Measurements from ENCODE around the gene ARFIP1.

ARFIP1 gene

GRCh38 chr4:152898606-152899005 is 118.9 kb downstream of the ARFIP1 start:
- no peak for DNase-seq (ENCODE audit: low read depth)

- no peak for DNase-seq (ENCODE audit: low read depth)
These were observed 120.6 kb downstream of the ARFIP1 start for GRCh38 chr4:152900395-152900794.

- DNase-seq (ENCODE audit: low read depth) = no peak
These were observed 121.5 kb downstream of the ARFIP1 start for GRCh38 chr4:152901205-152901604.

DNA sequence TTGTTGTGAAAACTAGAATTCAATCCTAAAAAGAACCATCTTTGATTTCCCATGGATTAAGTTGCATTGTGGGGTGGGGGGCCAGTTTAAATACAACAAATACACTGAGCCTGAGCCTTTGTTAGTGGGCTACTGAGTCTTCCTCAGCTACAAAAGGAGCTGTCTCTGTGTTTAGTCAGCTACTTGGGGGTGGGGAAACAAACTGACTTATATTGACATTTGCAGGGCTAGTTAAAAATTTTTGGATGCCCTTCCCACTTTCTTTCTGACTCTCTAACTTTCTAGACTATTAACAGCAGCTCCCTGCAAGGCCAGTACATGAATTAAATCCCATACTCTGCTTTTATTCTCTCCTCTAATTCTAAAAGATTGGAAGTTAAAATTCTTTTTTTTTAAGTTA is 123.9 kb downstream of the ARFIP1 start:
- no peak for DNase-seq (ENCODE audit: low read depth)

DNA sequence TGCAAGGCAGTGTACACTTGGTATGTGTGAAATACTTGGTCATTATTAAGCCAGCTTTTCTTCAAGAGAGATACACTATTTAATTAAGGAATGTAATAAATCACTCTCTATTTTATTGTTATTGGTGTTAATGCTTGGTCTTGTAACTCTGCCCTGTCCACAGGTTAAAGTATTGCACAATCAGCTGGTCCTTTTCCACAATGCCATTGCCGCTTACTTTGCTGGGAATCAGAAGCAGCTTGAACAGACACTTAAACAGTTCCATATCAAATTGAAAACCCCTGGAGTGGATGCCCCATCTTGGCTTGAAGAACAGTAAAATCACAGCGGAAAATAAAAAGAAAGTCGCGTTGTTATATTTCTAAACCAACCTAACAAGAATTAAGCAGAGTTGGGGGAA is 130.1 kb downstream of the ARFIP1 start:
- DNase-seq (ENCODE audit: low read depth) = no peak

GRCh38 chr4:152910521-152910920 is 130.8 kb downstream of the ARFIP1 start:
- no peak for DNase-seq (ENCODE audit: low read depth)

DNA sequence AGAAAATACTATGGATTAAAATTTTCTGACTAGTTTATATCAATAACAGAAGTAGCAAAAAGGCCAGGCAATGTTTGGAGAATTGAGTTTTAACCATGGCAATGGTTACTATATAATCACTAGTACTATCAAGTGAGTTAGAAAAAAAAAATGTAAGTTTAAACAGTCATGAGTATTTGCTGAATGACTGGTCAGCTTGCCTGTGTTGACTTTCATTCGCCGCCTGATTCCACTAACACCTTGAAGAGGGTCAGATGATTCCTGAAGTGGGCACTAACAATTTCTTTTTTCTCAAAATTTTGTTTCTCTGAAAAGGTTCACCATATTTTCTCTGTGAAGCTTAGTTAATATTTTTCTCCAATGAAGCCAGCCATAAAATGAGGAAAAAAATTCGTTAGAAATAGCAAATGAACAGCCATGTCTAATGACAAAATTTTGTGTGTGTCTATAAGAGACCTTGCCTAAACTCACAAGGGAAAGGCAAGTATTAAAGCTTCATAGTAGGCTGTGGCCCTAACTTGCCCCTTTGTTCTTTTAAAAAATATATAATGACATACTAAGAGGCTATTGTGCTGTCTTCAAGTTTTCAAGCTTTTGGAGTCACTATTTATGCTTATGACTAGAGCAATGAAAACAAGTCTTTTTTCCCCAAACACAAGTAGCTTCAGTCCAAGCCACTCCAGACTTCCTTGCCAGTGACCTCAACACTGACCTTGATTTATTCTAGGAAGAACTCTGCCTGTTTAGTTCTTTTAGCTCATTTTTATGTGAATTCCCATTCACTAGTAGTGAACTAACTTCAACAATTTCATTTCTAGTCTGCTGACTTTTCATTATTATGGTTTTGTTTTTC is 138.0 kb downstream of the ARFIP1 start:
- no peak for DNase-seq (ENCODE audit: low read depth)

DNA sequence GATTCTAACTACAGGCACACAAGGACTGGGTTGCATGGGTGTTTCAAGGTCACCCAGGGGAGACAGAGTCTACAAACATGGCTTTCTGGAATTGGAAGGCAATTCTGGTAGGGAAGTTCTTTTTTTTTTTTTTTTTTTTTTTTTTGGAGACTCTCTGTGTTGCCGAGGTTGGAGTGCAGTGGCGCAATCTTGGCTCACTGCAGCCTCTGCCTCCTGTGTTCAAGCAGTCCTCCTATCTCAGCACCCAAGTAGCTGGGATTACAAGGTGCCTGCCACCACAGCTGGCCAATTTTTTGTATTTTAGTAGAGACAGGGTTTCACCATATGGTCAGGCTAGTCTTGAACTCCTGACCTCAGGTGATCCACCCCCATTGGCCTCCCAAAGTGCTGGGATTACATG is 140.1 kb downstream of the ARFIP1 start:
- no peak for DNase-seq (ENCODE audit: low read depth)

DNA sequence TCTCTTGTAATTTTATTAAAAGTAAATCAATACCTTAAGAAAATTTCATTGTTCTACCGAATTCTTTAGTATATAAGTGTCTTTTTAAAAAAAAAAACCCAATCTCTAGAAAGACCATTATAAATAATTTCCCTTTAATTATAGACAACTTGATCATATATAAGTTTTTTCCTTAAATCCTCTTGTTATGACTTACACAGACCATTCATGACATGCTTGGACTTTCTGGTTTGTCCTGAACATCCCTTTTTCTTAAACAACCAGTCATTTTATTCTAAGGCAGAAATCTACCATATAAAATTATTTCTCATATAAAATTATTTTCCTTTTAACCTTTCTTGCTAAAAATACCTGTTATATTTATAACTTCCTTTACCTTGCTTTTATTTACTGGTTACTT is 141.0 kb downstream of the ARFIP1 start:
- DNase-seq (ENCODE audit: low read depth) = no peak

DNA sequence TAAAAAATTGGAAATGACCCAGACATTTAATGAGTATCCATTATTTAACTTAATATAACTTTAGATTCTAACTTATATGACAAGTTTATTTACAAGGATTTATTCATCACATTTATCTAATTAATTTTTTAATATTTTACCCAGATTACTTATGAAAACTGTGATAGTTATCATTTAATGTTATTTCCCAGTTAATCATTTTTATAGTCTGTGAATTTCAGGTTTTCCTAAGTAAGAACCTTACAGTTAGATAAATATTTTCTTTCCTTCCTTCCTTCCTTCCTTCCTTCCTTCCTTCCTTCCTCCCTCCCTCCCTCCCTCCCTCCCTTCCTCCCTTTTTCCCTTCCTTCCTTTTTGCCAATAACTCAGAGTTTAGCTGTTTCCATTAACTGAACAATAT is 141.5 kb downstream of the ARFIP1 start:
- no peak for DNase-seq (ENCODE audit: low read depth)

DNA sequence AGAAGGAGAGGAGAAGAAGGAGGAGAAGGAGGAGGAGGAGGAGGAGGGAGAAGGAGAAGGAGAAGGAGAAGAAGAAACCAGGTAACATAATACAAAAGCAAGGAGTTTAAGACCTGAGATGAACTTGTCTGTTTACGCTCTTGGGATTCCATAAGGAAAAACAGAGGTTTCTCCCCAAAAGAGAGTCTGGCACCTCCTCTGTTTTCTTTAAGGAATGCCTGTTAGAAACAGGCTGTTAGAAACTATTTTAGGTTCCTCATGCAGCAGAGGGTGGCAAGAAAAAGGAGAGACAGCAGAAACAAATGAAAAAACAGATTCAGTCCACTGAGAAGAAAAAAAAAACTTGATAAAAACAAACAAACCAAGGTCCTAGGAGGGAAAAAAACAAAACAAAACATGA is 146.1 kb downstream of the ARFIP1 start:
- DNase-seq (ENCODE audit: low read depth) = no peak

- DNase-seq (ENCODE audit: low read depth) = no peak
These were observed 147.2 kb downstream of the ARFIP1 start for GRCh38 chr4:152926959-152927358.

DNA sequence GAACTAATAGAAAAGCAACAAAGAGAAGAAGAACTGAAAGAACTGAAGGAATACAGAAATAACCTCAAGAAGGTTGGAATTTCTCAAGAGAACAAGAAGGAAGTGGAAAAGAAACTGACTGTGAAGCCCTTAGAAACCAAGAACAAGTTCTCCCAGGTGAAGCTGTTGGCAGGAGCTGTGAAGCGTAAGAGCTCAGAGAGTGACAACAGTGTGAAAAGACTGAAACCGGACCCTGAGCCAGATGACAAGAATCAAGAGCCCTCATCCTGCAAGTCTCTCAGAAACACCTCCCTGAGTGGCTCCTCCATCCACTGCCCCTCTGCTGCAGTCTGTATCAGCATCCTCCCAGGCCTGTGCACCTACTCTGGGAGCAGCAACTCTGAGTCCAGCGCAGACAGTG is 148.0 kb downstream of the ARFIP1 start:
- DNase-seq (ENCODE audit: low read depth) = no peak

- no peak for DNase-seq (ENCODE audit: low read depth)
These were observed 148.5 kb downstream of the ARFIP1 start for GRCh38 chr4:152928286-152928685.

DNA sequence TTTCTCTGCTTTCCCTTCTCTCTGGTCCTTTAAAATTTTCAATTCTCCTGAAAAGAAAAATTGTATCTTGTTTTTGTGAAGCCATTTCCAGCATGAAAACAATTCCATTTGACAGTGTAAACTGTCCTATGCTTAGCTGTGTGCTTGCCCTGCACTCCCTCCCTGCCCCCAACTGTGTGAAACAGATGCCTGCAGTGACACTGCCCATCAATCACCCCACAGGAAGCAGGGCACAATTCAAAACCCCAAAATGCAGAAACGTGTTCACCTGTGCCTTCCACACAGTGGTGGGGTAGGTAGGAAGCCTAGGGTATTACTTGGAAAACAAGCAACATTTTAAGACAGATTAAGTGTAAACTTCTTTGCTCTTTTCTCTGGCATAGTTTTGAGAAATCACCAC is 150.1 kb downstream of the ARFIP1 start:
- DNase-seq (ENCODE audit: low read depth) = no peak

GRCh38 chr4:152935143-152935542 is 155.4 kb downstream of the ARFIP1 start:
- DNase-seq (ENCODE audit: low read depth) = no peak

GRCh38 chr4:152935631-152936445 is 156.1 kb downstream of the ARFIP1 start, which contains the start of gene FHDC1:
FHDC1 (plus strand) TSS chr4:152936323; CDS start chr4:152943058, 6,735 bp downstream.
- DNase-seq (ENCODE audit: low read depth) = no peak

DNA sequence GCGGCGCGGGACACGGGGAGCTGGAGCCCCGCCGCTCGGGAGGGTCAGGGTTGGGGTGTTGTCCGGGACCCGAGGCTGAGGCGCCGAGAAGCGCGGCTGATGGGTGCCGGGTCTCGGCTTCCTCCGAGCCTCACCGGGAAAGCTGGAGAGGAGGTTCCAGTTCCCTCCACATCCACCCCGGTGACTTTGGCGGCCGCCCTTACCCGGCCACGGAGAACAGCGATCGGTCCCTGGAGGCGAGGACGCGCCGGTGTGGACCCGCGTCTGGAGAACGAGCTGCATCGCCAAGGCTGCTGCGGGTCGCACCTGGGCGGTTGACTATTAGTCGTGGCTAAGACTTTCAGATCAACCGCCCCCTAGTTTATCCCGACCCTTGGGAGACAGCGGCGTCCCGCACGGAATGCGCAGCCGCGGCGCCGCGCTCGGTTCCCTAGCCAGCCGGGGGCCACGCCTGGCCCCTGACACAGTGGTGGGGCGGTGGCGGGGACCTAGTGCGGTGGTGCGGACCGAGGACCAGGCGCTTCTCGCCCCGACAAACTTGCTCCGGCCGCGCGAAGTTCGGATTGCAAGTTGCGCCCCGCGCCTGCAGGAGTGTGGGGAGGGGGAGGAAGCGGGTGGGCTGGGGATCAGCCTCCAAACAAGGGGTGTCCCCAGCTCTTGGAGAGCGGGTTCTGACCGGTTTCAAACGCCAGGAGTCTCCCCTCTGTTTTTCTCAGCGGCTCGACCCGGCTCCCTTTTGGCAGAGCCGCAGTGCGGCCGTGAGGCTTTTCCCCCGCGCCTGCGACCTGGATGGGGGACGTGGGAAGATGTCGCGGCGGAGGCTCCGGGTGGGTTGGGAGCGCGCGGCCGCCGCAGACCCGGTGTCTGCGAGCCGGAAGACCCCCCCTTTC is 156.9 kb downstream of the ARFIP1 start:
- no peak for DNase-seq (ENCODE audit: low read depth)

DNA sequence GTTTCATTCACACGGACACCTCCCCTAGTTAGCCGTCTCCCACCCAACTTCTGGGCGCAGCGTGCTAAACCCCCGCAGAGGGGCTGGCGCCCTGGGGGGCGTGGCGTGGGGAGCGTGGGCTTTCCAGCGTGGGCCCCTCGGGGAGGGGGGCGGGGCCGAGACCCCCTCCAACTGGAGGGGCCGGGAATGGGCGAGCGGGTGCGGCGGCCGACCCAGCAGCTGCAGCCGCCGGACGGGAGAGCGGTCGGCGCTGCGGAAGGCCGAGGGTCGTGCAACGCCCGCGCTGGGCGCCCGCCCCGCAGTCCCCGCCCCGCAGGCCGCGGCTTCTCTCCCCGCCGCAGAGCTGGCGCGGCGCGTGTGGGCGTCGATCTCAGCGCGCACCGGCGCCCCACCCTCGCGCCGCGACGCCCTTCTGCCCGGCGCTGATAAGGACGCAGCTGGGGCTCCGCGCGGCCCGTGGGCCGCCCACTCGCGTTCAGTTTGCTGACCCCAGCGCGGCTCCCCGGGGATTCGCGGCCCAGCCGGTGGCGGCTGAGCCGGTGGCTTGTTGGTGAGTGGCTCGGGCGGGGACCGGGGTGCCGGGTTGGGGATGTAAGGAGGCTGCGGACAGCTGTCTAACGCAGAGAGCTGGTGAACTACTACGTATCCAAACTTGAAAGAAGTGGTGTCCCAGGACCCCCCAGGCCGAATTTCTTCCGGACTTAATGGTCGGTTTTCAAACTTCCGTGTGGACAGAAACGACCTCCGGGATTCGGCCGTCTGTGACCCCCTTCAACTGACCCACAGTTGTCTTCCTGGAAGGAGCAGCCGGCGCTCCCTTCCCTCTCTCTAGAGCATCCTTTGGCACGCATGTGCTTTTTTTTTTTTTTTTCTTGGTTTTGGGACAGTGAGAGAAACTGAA is 157.8 kb downstream of the ARFIP1 start:
- no peak for DNase-seq (ENCODE audit: low read depth)

DNA sequence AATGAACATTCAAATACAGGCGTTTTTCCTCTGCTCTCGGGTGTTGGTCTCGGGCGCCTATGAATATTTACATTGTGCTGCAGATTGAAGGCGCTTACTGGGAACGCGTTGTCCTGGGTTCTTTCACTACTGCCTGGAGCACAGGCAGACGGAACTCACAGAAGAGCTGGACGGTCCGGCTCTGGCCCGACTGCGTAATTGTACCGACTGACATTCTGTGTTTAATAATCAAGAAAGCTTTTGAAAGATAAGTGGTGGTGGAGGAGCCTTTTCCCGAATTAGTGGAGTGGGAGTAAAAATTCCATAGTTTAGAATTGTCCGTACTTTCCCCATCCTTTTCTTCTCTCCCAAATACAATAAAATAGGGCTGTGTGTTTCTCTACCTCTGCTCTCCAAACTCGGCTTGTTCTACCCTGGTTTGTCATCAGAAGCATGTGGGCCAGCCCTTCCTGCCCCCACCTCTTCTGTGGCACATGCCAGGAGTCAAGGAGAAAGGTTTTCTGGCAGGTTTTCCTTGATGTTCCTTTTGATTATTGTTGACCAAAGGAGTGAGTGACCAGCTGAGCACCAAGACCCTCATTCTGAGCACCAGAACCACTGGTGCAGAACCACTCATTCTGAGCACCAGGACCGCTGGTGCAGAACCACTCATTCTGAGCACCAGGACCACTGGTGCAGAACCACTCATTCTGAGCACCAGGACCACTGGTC is 158.6 kb downstream of the ARFIP1 start:
- DNase-seq (ENCODE audit: low read depth) = no peak
